GM21423 (cell line): Measurements from ENCODE around the gene PMEPA1.
A peak's percentile ranks its signal among the peaks of the same experiment; 100 is the strongest.

Experiments
- ATAC-seq: cut with Tn5 transposase; IDR thresholded peaks from one replicate; pipeline ENCODE4 v1.9.1; 2021; ENCODE audit warnings: mild to moderate bottlenecking, moderate library complexity; ENCODE audit not compliant: unreplicated experiment

The PMEPA1 gene

GRCh38 chr20:57709823-57710799, at the start of gene PMEPA1:
PMEPA1 (minus strand) TSS chr20:57710015; CDS start chr20:57709582, 433 bp downstream.
- ATAC-seq, result peak; percentile 77

GRCh38 chr20:57757767-57758166, 48.0 kb upstream of the PMEPA1 start:
- no peak for ATAC-seq

- ATAC-seq, result no peak
Measured at GRCh38 chr20:57756921-57757320, 47.1 kb upstream of the PMEPA1 start.

GRCh38 chr20:57756213-57756612, 46.4 kb upstream of the PMEPA1 start:
- no peak for ATAC-seq

- ATAC-seq, result no peak
Measured at GRCh38 chr20:57755609-57756008, 45.8 kb upstream of the PMEPA1 start.

GRCh38 chr20:57754190-57754589, 44.4 kb upstream of the PMEPA1 start:
- no peak for ATAC-seq

GRCh38 chr20:57753332-57754164, 43.7 kb upstream of the PMEPA1 start:
- no peak for ATAC-seq

GRCh38 chr20:57751411-57751810, 41.6 kb upstream of the PMEPA1 start:
- ATAC-seq, result no peak

- no peak for ATAC-seq
Measured at GRCh38 chr20:57749869-57750268, 40.1 kb upstream of the PMEPA1 start.

GRCh38 chr20:57749131-57749690, 39.4 kb upstream of the PMEPA1 start:
- no peak for ATAC-seq

- peak; percentile 58 for ATAC-seq
Measured at GRCh38 chr20:57748601-57749130, 38.9 kb upstream of the PMEPA1 start.

GRCh38 chr20:57747861-57748481, 38.2 kb upstream of the PMEPA1 start:
- ATAC-seq, result no peak

GRCh38 chr20:57746832-57747404, 37.1 kb upstream of the PMEPA1 start:
- no peak for ATAC-seq

- no peak for ATAC-seq
Measured at GRCh38 chr20:57746201-57746600, 36.4 kb upstream of the PMEPA1 start.

GRCh38 chr20:57744206-57744605, 34.4 kb upstream of the PMEPA1 start:
- no peak for ATAC-seq

- ATAC-seq, result no peak
Measured at GRCh38 chr20:57743450-57744095, 33.8 kb upstream of the PMEPA1 start.

- no peak for ATAC-seq
Measured at GRCh38 chr20:57742507-57743181, 32.8 kb upstream of the PMEPA1 start.

GRCh38 chr20:57738484-57738883, 28.7 kb upstream of the PMEPA1 start:
- ATAC-seq, result no peak

GRCh38 chr20:57738053-57738452, 28.2 kb upstream of the PMEPA1 start:
- ATAC-seq, result no peak
